K562 (cell line): ENCODE measurements around the gene TNIK.

Experiments used
- BRF2 ChIP-seq: IDR thresholded peaks from 3 replicates; pipeline ENCODE4 v1.6.1; 2011; ENCODE audit warnings: borderline replicate concordance, mild to moderate bottlenecking; ENCODE audit not compliant: insufficient read length, insufficient read depth
- CREB3L1 ChIP-seq: fragments of 450-650 bp; IDR thresholded peaks from 2 replicates; pipeline ENCODE4 v1.6.1; 2014; ENCODE audit warnings: low read depth, mild to moderate bottlenecking, moderate library complexity, borderline replicate concordance
- CTCFL ChIP-seq: IDR thresholded peaks from 2 replicates; pipeline ENCODE4 v1.6.1; 2011; ENCODE audit warnings: borderline replicate concordance, low read depth, mild to moderate bottlenecking, moderate library complexity, low read length; ENCODE audit not compliant: insufficient read depth, poor library complexity, severe bottlenecking
- IFI16 ChIP-seq: fragments of 250-450 bp; sonication (Bioruptor Pico); IDR thresholded peaks from 2 replicates; pipeline ENCODE4 v2.1.2; 2022; ENCODE audit warnings: mild to moderate bottlenecking, inconsistent platforms
- PHF21A ChIP-seq: fragments of 450-650 bp; IDR thresholded peaks from 2 replicates; pipeline ENCODE4 v1.6.1; 2017; ENCODE audit warnings: low read depth, borderline replicate concordance
- SAFB2 ChIP-seq: fragments of 200-400 bp; formaldehyde crosslinking; IDR thresholded peaks from 2 replicates; pipeline ENCODE4 v1.6.1; 2018; ENCODE audit warnings: borderline replicate concordance, low read length, low read depth, moderate library complexity; ENCODE audit not compliant: severe bottlenecking
- SIN3A ChIP-seq, 2 experiments: fragments of 150-350 bp in 1 of 2; IDR thresholded peaks; 2 replicates each; pipeline ENCODE4 v1.6.1; 2011 to 2016; ENCODE audit warnings: borderline replicate concordance in 2 of 2, low read depth in 2 of 2, low read length in 2 of 2, mild to moderate bottlenecking in 2 of 2, moderate library complexity in 2 of 2; ENCODE audit not compliant: control insufficient read depth in 1 of 2
- TEAD2 ChIP-seq: fragments of 450-650 bp; IDR thresholded peaks from 2 replicates; pipeline ENCODE4 v1.6.1; 2016; ENCODE audit warnings: missing genetic modification characterization, control low read depth, missing compliant biosample characterization
- TF ChIP-seq, protein P1 (sequence below): fragments of 250-450 bp; sonication (Bioruptor Pico); IDR thresholded peaks from 2 replicates; pipeline ENCODE4 v1.4.0; 2020; ENCODE audit warnings: mild to moderate bottlenecking

GRCh38 chr3:171358181-171358880 is 101.9 kb downstream of the TNIK start:
- no peak for TF ChIP-seq PHF21A
- TF ChIP-seq BRF2 = no peak
- no peak for TF ChIP-seq IFI16
- TF ChIP-seq, protein P1, sequence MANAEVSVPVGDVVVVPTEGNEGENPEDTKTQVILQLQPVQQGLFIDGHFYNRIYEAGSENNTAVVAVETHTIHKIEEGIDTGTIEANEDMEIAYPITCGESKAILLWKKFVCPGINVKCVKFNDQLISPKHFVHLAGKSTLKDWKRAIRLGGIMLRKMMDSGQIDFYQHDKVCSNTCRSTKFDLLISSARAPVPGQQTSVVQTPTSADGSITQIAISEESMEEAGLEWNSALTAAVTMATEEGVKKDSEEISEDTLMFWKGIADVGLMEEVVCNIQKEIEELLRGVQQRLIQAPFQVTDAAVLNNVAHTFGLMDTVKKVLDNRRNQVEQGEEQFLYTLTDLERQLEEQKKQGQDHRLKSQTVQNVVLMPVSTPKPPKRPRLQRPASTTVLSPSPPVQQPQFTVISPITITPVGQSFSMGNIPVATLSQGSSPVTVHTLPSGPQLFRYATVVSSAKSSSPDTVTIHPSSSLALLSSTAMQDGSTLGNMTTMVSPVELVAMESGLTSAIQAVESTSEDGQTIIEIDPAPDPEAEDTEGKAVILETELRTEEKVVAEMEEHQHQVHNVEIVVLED (CRISPR knock-in tag) = no peak
- TF ChIP-seq CREB3L1 = no peak
- no peak for TF ChIP-seq SAFB2
- TF ChIP-seq TEAD2 (tag) = no peak
- TF ChIP-seq CTCFL = no peak
- no peak for TF ChIP-seq SIN3A (IDR thresholded peaks at IDR 0.05; ENCODE audit: borderline replicate concordance in 2 of 2, control insufficient read depth in 1 of 2, low read depth in 2 of 2, low read length in 2 of 2)
